Measurements from ENCODE around the gene SYK.
"Not testable (repeated sequence)": the region's sequence is repeated elsewhere in the genome, so short reads cannot be mapped to it uniquely, and the experiment has no call there.

SYK gene
- total RNA-seq = 0.09 to 7.7 (median 0.17) reads per million in 3 donors

- peaks cover 5% of the 10 kb centered on the region for H3K4me1 ChIP-seq (ENCODE audit: control insufficient read depth, insufficient read depth, low read length, poor library complexity, severe bottlenecking)
Observed at GRCh38 chr9:90801241-90801972, at the start of gene SYK. SYK (plus strand) TSS chr9:90801819; CDS start chr9:90843899, 42,080 bp downstream.

GRCh38 chr9:90755514-90756371 lies 45.9 kb upstream of the SYK start:
- H3K27ac ChIP-seq (ENCODE audit: insufficient read depth, low read length, poor library complexity, severe bottlenecking); H3K4me3 ChIP-seq (ENCODE audit: insufficient read depth, low read depth, low read length, poor library complexity, severe bottlenecking); H3K27me3 ChIP-seq (replicated peaks; ENCODE audit: control insufficient read depth, insufficient read depth, low read length, poor library complexity, severe bottlenecking); H3K36me3 ChIP-seq (ENCODE audit: control insufficient read depth, insufficient read depth, low read length); H3K9me3 ChIP-seq (ENCODE audit: control insufficient read depth, low read length); H3K4me1 ChIP-seq (ENCODE audit: control insufficient read depth, insufficient read depth, low read length, poor library complexity, severe bottlenecking): not testable (repeated sequence)
- DNase-seq = peak in 1 of 3 donors; percentile 6

More at GRCh38 chr9:90801241-90801972, at the start of gene SYK:
- Histone ChIP-seq H3K27me3 (replicated peaks; ENCODE audit: control insufficient read depth, insufficient read depth, low read length, poor library complexity, severe bottlenecking) (peaks cover 1% of the 10 kb centered on the region), H3K9me3 (ENCODE audit: control insufficient read depth, low read length) (no peaks in the 10 kb centered on the region), H3K4me3 (ENCODE audit: insufficient read depth, low read depth, low read length, poor library complexity, severe bottlenecking) (no peak within 1 kb of the TSS), H3K27ac (ENCODE audit: insufficient read depth, low read length, poor library complexity, severe bottlenecking) (no peak within 1 kb of the TSS), H3K36me3 (ENCODE audit: control insufficient read depth, insufficient read depth, low read length) (no peaks in the 10 kb centered on the region)
- no peak for DNase-seq

GRCh38 chr9:90760577-90760976 lies 41.0 kb upstream of the SYK start:
- not testable (repeated sequence) for H3K36me3 ChIP-seq (ENCODE audit: control insufficient read depth, insufficient read depth, low read length); DNase-seq

GRCh38 chr9:90766731-90767130 lies 34.9 kb upstream of the SYK start:
- no peak overlapping the region for H3K27ac ChIP-seq (ENCODE audit: insufficient read depth, low read length, poor library complexity, severe bottlenecking)
- DNase-seq = no peak
- H3K4me3 ChIP-seq (ENCODE audit: insufficient read depth, low read depth, low read length, poor library complexity, severe bottlenecking) = no peak overlapping the region
- no peaks in the 10 kb centered on the region for H3K4me1 ChIP-seq (ENCODE audit: control insufficient read depth, insufficient read depth, low read length, poor library complexity, severe bottlenecking)
- H3K9me3 ChIP-seq (ENCODE audit: control insufficient read depth, low read length) = no peaks in the 10 kb centered on the region
- no peaks in the 10 kb centered on the region for H3K36me3 ChIP-seq (ENCODE audit: control insufficient read depth, insufficient read depth, low read length)
- H3K27me3 ChIP-seq (replicated peaks; ENCODE audit: control insufficient read depth, insufficient read depth, low read length, poor library complexity, severe bottlenecking) = no peaks in the 10 kb centered on the region

More at GRCh38 chr9:90760577-90760976, 41.0 kb upstream of the SYK start:
- H3K27me3 ChIP-seq (replicated peaks; ENCODE audit: control insufficient read depth, insufficient read depth, low read length, poor library complexity, severe bottlenecking); H3K27ac ChIP-seq (ENCODE audit: insufficient read depth, low read length, poor library complexity, severe bottlenecking); H3K4me3 ChIP-seq (ENCODE audit: insufficient read depth, low read depth, low read length, poor library complexity, severe bottlenecking); H3K4me1 ChIP-seq (ENCODE audit: control insufficient read depth, insufficient read depth, low read length, poor library complexity, severe bottlenecking); H3K9me3 ChIP-seq (ENCODE audit: control insufficient read depth, low read length): not testable (repeated sequence)

GRCh38 chr9:90767523-90768100 lies 34.0 kb upstream of the SYK start:
- H3K27me3 ChIP-seq (replicated peaks; ENCODE audit: control insufficient read depth, insufficient read depth, low read length, poor library complexity, severe bottlenecking) = no peaks in the 10 kb centered on the region
- no peaks in the 10 kb centered on the region for H3K9me3 ChIP-seq (ENCODE audit: control insufficient read depth, low read length)
- no peak for DNase-seq
- H3K4me3 ChIP-seq (ENCODE audit: insufficient read depth, low read depth, low read length, poor library complexity, severe bottlenecking) = no peak overlapping the region
- no peaks in the 10 kb centered on the region for H3K4me1 ChIP-seq (ENCODE audit: control insufficient read depth, insufficient read depth, low read length, poor library complexity, severe bottlenecking)
- no peak overlapping the region for H3K27ac ChIP-seq (ENCODE audit: insufficient read depth, low read length, poor library complexity, severe bottlenecking)
- H3K36me3 ChIP-seq (ENCODE audit: control insufficient read depth, insufficient read depth, low read length) = no peaks in the 10 kb centered on the region

GRCh38 chr9:90770182-90770738 lies 31.4 kb upstream of the SYK start:
- Histone ChIP-seq H3K4me1 (ENCODE audit: control insufficient read depth, insufficient read depth, low read length, poor library complexity, severe bottlenecking) (no peaks in the 10 kb centered on the region), H3K4me3 (ENCODE audit: insufficient read depth, low read depth, low read length, poor library complexity, severe bottlenecking) (no peak overlapping the region), H3K9me3 (ENCODE audit: control insufficient read depth, low read length) (no peaks in the 10 kb centered on the region), H3K36me3 (ENCODE audit: control insufficient read depth, insufficient read depth, low read length) (no peaks in the 10 kb centered on the region), H3K27me3 (replicated peaks; ENCODE audit: control insufficient read depth, insufficient read depth, low read length, poor library complexity, severe bottlenecking) (peaks cover 3% of the 10 kb centered on the region), H3K27ac (ENCODE audit: insufficient read depth, low read length, poor library complexity, severe bottlenecking) (no peak overlapping the region)
- DNase-seq = no peak

- no peaks in the 10 kb centered on the region for H3K9me3 ChIP-seq (ENCODE audit: control insufficient read depth, low read length)
- no peaks in the 10 kb centered on the region for H3K4me1 ChIP-seq (ENCODE audit: control insufficient read depth, insufficient read depth, low read length, poor library complexity, severe bottlenecking)
- DNase-seq = no peak
- peaks cover 3% of the 10 kb centered on the region for H3K27me3 ChIP-seq (replicated peaks; ENCODE audit: control insufficient read depth, insufficient read depth, low read length, poor library complexity, severe bottlenecking)
- no peak overlapping the region for H3K27ac ChIP-seq (ENCODE audit: insufficient read depth, low read length, poor library complexity, severe bottlenecking)
- H3K36me3 ChIP-seq (ENCODE audit: control insufficient read depth, insufficient read depth, low read length) = no peaks in the 10 kb centered on the region
- H3K4me3 ChIP-seq (ENCODE audit: insufficient read depth, low read depth, low read length, poor library complexity, severe bottlenecking) = no peak overlapping the region
Observed at GRCh38 chr9:90770927-90771326, 30.7 kb upstream of the SYK start.

GRCh38 chr9:90772386-90772785 lies 29.2 kb upstream of the SYK start:
- no peak overlapping the region for H3K4me3 ChIP-seq (ENCODE audit: insufficient read depth, low read depth, low read length, poor library complexity, severe bottlenecking)
- H3K4me1 ChIP-seq (ENCODE audit: control insufficient read depth, insufficient read depth, low read length, poor library complexity, severe bottlenecking) = no peaks in the 10 kb centered on the region
- no peak overlapping the region for H3K27ac ChIP-seq (ENCODE audit: insufficient read depth, low read length, poor library complexity, severe bottlenecking)
- H3K9me3 ChIP-seq (ENCODE audit: control insufficient read depth, low read length) = no peaks in the 10 kb centered on the region
- peaks cover 3% of the 10 kb centered on the region for H3K27me3 ChIP-seq (replicated peaks; ENCODE audit: control insufficient read depth, insufficient read depth, low read length, poor library complexity, severe bottlenecking)
- H3K36me3 ChIP-seq (ENCODE audit: control insufficient read depth, insufficient read depth, low read length) = no peaks in the 10 kb centered on the region
- no peak for DNase-seq

GRCh38 chr9:90773617-90774016 lies 28.0 kb upstream of the SYK start:
- no peak overlapping the region for H3K27ac ChIP-seq (ENCODE audit: insufficient read depth, low read length, poor library complexity, severe bottlenecking)

More at GRCh38 chr9:90773617-90774016, 28.0 kb upstream of the SYK start:
- Histone ChIP-seq H3K4me3 (ENCODE audit: insufficient read depth, low read depth, low read length, poor library complexity, severe bottlenecking) (no peak overlapping the region), H3K27me3 (replicated peaks; ENCODE audit: control insufficient read depth, insufficient read depth, low read length, poor library complexity, severe bottlenecking) (peaks cover 3% of the 10 kb centered on the region), H3K9me3 (ENCODE audit: control insufficient read depth, low read length) (no peaks in the 10 kb centered on the region), H3K36me3 (ENCODE audit: control insufficient read depth, insufficient read depth, low read length) (no peaks in the 10 kb centered on the region), H3K4me1 (ENCODE audit: control insufficient read depth, insufficient read depth, low read length, poor library complexity, severe bottlenecking) (no peaks in the 10 kb centered on the region)
- DNase-seq = no peak

All from effector memory CD4-positive, alpha-beta T cell (primary cell).